NB4 (cell line): ENCODE results near the gene C2CD2.

Experiments
- DNase-seq: peaks from one replicate; pipeline ENCODE4 v3.0.0; 2010; ENCODE audit warnings: low read depth
- H3K4me3 ChIP-seq: one replicate; pipeline ENCODE4 v1.5.1; 2011; ENCODE audit warnings: mild to moderate bottlenecking, low read depth, low read length, moderate library complexity
- CTCF ChIP-seq: IDR thresholded peaks from one replicate; pipeline ENCODE4 v1.5.1; 2012; ENCODE audit warnings: low read depth, low read length
- MAX ChIP-seq: IDR thresholded peaks from 2 replicates; pipeline ENCODE4 v1.6.1; 2011; ENCODE audit warnings: low read depth, low read length
- MYC ChIP-seq: IDR thresholded peaks from 2 replicates; pipeline ENCODE4 v1.6.1; 2011; ENCODE audit warnings: low read depth, low read length
- POLR2A ChIP-seq: IDR thresholded peaks from 2 replicates; pipeline ENCODE4 v1.6.1; 2011; ENCODE audit warnings: mild to moderate bottlenecking; ENCODE audit not compliant: insufficient read length; ENCODE audit errors: extremely low read depth

C2CD2 gene

GRCh38 chr21:41852151-41852928, 101.5 kb downstream of the C2CD2 start:
- DNase-seq, result no peak
- TF ChIP-seq POLR2A (no peak), CTCF (no peak), MYC (no peak), MAX (no peak)

GRCh38 chr21:41851090-41851790, 102.6 kb downstream of the C2CD2 start:
- H3K4me3 ChIP-seq, result no peak overlapping the region
- no peak for DNase-seq
- no peak for TF ChIP-seq MYC
- TF ChIP-seq POLR2A, result no peak
- no peak for TF ChIP-seq MAX

More at GRCh38 chr21:41852151-41852928, 101.5 kb downstream of the C2CD2 start:
- H3K4me3 ChIP-seq, result no peak overlapping the region

- no peak overlapping the region for H3K4me3 ChIP-seq
- DNase-seq, result no peak
- TF ChIP-seq MYC, result no peak
- TF ChIP-seq POLR2A, result no peak
- TF ChIP-seq CTCF, result no peak
- no peak for TF ChIP-seq MAX
Measured at GRCh38 chr21:41850085-41850484, 103.7 kb downstream of the C2CD2 start.

- TF ChIP-seq CTCF, result no peak
- no peak for TF ChIP-seq MAX
- no peak for TF ChIP-seq POLR2A
- no peak for TF ChIP-seq MYC
- no peak for DNase-seq
- H3K4me3 ChIP-seq, result no peak overlapping the region
Measured at GRCh38 chr21:41848958-41849580, 104.7 kb downstream of the C2CD2 start.

GRCh38 chr21:41848533-41848932, 105.3 kb downstream of the C2CD2 start:
- H3K4me3 ChIP-seq, result no peak overlapping the region
- no peak for TF ChIP-seq MAX
- no peak for TF ChIP-seq CTCF
- TF ChIP-seq POLR2A, result no peak
- TF ChIP-seq MYC, result no peak
- DNase-seq, result no peak

- H3K4me3 ChIP-seq, result no peak overlapping the region
- TF ChIP-seq MAX (no peak), CTCF (no peak), MYC (no peak), POLR2A (no peak)
- DNase-seq, result no peak
Measured at GRCh38 chr21:41847066-41847804, 106.6 kb downstream of the C2CD2 start.
